ENCODE data around the gene STK39. TPM values are rescaled to one million over a fixed set of nuclear protein-coding genes. Genes with fewer than 3 reads are reported as not detected.

The STK39 gene
- total RNA-seq, 1 donor from 2014 or later = 46.0 TPM

DNA sequence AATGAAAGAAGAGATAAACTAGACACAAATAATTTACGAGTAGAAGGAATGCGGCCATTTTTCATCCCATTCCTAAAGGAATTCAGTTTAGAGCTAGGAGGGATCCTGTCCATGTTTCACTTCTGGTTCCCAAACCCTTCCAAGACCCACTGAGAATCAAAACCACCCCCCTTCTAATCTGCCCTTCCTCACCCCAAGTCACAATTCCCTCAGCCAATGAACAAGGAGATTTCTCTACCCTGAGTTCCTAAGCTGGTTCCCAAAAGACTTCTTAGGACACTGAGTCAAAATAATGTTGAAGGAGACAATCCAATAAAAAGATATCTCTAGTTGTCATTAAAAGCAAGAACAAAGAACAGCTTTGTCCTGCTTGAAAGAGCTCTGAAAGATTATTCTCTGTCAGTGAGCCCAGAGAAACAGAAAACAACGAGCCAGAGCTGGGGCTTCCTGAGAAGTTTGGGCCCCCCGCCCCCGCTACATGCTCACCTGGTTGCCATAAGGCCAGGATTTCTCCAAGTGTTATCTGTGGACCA lies 45.7 kb downstream of the STK39 start:
- no peak for DNase-seq (ENCODE audit: low read depth)
- TF ChIP-seq, protein P1, sequence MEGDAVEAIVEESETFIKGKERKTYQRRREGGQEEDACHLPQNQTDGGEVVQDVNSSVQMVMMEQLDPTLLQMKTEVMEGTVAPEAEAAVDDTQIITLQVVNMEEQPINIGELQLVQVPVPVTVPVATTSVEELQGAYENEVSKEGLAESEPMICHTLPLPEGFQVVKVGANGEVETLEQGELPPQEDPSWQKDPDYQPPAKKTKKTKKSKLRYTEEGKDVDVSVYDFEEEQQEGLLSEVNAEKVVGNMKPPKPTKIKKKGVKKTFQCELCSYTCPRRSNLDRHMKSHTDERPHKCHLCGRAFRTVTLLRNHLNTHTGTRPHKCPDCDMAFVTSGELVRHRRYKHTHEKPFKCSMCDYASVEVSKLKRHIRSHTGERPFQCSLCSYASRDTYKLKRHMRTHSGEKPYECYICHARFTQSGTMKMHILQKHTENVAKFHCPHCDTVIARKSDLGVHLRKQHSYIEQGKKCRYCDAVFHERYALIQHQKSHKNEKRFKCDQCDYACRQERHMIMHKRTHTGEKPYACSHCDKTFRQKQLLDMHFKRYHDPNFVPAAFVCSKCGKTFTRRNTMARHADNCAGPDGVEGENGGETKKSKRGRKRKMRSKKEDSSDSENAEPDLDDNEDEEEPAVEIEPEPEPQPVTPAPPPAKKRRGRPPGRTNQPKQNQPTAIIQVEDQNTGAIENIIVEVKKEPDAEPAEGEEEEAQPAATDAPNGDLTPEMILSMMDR (conservative IDR thresholded peaks at IDR 0.05; ENCODE audit: low read depth, low read length) = no peak
- no peak overlapping the region for H3K4me3 ChIP-seq (ENCODE audit: low read depth, low read length)

DNA sequence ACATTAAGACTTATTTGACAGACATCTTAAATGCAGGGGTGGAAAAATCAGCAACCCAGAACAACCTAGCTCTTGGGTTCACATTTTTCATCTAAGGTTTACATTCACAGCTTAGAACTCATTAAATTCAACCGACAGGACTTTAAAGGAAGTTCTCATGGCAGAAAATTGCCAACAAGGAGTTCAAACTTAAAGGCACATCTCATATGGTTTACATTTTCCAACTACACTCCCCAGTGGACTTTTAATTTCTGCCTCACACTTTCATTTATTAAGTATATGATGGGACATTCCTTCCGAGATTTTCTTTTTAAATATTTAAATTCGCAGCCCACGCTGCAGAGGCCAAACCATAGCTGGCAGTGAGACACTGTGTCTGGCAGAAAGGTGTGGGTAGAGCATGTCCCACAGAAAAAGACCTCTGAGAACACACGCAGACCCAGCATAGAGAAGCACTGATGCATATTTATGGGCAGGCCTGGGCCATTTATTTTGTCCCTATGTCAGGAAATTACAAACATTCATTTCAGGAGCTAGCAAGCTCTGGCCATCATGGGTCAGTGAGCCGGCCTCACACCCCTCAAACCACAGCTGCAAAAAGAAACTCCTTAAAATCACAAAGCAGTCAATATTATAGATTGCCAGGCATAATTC lies 46.3 kb downstream of the STK39 start:
- TF ChIP-seq, protein P1 (conservative IDR thresholded peaks at IDR 0.05; ENCODE audit: low read depth, low read length) = no peak

DNA sequence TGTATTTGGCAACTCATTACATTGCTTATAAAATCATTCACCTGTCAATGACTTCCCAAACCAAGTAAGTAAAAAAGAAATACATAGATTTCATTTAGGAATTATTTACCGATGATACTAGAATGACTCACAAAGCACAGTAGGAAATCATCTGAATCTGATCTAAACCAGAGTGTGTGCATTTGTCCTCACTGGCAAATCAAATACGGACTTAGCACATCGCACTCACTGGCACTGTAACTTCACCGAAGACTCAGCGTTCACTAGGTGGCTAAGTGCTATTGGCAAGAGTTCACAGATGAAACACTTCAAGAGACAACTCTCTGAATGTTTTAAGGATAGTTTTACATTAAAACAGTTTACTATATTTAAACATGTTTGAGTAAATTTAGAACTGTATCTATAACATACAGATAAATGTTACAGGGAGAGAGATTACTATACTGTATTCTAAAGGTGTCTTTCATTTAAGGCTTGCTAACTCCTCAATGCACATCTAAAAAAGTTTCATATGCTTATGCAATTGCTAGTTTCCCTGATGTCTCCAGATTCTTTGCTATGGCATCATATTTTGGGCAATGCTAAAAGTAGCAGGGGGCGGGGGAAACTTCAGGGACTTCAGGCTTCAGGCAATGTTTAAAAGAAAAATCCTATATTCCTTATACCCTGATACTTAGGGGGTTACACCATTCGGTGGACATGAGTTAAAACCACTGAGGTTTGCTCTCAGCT lies 48.8 kb downstream of the STK39 start:
- no peak for DNase-seq (ENCODE audit: low read depth)
- no peak overlapping the region for H3K4me3 ChIP-seq (ENCODE audit: low read depth, low read length)
- TF ChIP-seq, protein P1 (conservative IDR thresholded peaks at IDR 0.05; ENCODE audit: low read depth, low read length) = no peak

More for the DNA sequence above, 46.3 kb downstream of the STK39 start:
- no peak for DNase-seq (ENCODE audit: low read depth)
- H3K4me3 ChIP-seq (ENCODE audit: low read depth, low read length) = no peak overlapping the region

DNA sequence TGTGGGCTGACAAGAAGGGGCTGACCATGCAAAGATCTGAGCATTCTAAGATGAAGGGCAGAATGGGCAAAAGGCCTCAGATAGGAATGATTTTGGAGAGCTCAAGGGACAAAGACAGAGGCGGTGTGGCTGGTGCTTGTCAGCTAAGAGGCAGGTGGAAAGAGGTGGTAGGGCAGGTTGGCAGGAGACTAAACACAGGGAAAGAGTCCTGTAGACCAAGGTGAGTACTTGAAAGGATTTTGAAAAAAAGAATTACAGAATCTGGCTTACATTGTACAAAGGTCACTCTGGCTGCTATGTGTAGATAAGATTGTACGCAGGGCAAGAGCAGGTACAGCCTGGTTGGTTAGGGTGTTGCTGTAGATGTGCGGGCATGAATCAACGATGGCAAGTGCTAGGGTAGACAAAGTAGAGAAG lies 50.6 kb downstream of the STK39 start:
- TF ChIP-seq, protein P1 (conservative IDR thresholded peaks at IDR 0.05; ENCODE audit: low read depth, low read length) = no peak
- no peak overlapping the region for H3K4me3 ChIP-seq (ENCODE audit: low read depth, low read length)
- DNase-seq (ENCODE audit: low read depth) = no peak

DNA sequence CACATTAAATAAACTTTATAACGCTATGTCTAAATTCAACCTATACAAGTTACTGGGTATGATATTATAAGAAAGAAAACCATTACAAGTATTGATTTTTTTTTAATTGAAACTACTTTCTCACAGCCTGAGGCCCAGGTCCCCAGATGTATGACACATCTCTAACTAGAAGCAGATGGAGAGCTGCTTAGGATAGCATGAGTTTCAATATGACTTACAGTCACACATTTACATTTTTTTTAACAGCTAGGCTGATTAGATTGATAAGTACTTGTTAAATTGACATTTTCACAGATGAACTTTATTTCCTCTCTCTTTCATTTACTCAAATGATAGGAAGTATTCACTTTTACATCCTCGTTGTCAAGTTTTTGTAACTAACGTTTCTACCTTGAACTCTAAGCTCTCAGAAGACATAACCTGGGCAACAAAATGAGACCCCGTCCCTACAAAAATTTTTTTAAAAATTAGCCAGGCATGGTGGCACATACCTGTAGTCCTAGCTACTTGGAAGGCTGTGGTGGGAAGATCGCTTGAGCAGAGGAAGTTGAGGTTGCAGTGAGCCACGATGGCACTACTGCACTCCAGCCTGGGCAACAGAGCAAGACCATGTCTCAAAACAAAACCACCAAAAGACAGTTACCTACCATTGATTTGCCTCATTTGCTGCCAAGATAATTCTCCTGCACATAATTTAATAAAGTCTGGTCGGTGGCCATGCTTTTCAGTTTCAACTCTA lies 52.4 kb downstream of the STK39 start:
- H3K4me3 ChIP-seq (ENCODE audit: low read depth, low read length) = no peak overlapping the region
- DNase-seq (ENCODE audit: low read depth) = no peak
- TF ChIP-seq, protein P1 (conservative IDR thresholded peaks at IDR 0.05; ENCODE audit: low read depth, low read length) = no peak

DNA sequence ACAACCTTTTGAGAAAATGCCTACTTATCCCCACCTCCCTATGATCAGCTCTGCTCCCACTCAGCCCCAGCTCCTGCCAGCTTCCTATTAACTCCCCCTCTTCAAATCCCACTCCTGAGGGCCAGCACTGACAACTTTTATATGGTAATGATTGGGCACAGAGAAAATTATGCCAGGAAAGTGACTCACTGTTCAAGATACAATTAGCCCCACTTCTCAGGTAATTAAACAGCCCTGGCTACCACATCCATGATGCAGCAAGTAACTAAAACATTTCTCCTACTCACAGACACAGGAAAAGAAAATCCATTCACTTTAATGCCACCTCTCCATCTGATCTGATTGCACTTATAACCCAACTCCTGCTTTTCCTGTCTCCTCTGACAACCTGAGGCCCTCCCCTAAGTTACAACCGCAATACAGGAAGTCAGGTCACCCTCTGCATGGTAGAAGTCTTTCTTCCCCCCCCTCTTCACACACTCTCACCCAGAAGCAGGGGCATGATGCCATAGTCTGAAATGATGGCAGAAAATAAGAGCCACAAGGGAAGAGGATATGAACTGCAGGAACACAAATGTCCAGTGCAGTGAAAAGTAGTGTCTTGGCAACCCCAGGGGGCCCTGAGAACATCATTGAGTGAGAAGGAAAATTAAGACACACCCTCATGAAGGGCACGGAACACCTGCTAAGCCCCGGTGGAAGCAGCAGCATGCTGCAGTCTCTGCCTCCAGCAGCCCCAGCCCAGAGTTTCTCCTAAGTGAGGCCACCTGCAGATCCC lies 54.4 kb downstream of the STK39 start:
- DNase-seq (ENCODE audit: low read depth) = no peak
- no peak overlapping the region for H3K4me3 ChIP-seq (ENCODE audit: low read depth, low read length)
- TF ChIP-seq, protein P1 (conservative IDR thresholded peaks at IDR 0.05; ENCODE audit: low read depth, low read length) = no peak
